NCI-H82 treated with DMSO at 0.1 percent for 48 hours (cell line): Measurements from ENCODE around the gene PIP4K2C.

ENCODE experiments used
- DNase-seq: peaks from one replicate; lab custom pipeline; 2025; ENCODE audit not compliant: unreplicated experiment; lab: John Stamatoyannopoulos, UW

Gene PIP4K2C

DNA sequence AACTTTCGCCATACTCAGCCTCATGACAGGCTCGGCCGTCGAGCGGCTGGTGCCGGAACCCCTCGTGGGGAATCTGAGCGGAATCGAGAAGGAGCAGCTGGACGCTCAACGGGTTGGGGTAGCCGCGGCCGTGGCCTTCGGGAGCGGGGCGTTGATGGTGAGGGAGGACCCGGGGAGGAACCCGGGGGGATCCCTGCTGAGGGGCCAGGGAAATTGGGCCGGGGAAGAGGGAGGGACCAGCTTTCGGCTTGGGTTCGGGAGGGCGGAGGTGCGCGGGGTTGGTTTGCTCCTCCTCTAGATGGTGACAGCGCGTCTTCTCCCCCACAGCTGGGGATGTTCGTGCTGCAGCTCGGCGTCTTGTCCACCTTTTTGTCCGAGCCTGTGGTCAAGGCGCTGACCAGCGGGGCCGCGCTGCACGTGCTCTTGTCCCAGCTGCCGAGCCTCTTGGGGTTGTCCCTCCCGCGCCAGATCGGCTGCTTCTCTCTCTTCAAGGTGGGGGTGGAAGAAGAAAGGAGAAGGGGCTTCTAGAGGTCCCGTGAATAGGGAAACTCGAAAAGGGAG lies 30.0 kb downstream of the PIP4K2C start:
- DNase-seq: no peak

DNA sequence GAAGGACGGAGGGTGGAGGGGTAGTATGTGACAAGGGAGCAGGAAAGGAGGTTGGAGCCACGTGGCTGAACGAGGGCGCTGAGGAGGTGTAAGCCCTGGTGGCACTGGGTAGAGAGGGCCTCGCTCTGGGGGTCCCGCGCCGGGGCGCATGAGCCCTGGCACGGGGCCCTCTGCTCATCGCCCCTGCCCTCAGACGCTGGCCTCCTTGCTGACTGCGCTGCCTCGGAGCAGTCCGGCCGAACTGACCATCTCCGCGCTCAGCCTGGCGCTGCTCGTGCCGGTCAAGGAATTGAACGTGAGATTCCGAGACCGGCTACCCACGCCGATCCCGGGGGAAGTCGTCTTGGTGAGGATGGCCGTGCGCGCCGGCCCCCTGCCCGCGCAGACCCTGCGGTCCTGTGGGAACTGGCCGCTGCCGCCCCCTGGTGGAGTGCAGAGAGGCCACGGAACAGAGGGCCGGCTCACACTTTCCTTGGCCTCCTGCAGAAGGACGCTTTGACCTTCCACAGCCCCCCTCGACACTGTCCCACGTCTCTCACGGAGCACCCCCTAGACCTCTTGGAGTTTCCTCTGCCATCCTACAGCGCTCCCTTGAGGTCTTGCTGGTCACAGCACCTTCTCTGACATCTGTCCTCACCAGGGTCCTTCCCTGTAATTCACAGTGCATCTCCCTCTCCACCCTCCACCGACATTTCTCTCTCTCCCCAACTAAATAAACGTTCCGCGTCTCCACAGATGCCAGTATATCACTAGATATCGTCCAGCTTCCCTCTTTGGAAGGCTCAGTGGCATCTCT lies 30.7 kb downstream of the PIP4K2C start:
- no peak for DNase-seq

DNA sequence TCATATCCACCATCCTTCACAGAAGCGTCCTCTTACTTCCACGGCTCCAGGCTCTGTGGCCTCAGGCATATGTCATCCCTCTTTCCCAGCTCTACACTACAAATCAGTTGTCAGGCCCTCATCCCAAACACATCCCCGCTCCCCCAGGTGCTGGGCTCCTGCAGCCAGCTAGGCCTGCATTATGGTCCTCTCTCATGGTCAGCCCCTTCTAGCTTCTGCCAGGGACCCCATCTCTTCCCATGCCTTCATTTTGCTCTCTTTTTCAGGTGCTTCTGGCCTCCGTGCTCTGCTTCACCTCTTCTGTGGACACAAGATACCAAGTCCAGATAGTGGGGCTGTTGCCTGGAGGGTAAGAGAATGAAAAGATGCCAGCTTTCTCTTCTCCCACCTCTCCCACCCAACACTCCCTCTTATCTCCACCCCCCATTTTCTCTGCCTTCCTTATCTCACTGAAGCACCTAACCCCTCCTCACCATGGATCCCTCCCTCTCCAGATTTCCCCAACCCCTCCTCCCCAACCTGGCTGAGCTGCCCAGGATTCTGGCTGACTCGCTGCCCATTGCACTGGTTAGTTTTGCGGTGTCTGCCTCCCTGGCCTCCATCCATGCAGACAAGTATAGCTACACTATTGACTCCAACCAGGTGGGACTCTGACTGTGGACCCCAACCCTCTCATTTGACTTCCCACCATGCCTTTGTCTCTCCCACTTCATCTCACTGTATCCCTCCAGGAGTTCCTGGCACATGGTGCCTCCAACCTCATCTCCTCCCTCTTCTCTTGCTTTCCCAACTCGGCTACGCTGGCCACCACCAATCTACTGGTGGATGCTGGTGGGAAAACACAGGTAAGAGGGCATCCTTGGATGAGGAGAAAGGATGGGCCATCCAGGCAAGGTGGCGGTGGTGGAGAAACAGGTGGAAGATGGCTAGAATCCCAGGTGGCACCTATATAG lies 31.6 kb downstream of the PIP4K2C start:
- DNase-seq: no peak

DNA sequence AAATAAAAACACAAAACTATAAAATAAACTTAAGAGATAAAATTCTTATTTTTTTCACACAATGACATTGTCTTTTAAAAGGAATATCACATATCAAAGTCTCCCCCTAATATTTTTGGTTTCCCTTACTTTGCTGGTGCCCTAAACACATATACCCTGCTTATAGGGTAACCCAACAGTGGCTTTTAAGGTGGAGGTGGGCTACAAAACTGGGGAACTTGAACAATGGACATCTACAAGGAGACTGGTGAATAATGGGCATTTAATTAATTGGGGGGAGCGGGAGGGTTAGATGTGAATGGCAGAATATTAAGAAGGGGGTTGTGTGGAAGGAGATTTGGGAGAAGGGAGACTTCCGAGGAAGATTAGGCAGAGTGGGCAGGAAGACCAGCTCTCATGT lies 32.4 kb downstream of the PIP4K2C start:
- DNase-seq: no peak

DNA sequence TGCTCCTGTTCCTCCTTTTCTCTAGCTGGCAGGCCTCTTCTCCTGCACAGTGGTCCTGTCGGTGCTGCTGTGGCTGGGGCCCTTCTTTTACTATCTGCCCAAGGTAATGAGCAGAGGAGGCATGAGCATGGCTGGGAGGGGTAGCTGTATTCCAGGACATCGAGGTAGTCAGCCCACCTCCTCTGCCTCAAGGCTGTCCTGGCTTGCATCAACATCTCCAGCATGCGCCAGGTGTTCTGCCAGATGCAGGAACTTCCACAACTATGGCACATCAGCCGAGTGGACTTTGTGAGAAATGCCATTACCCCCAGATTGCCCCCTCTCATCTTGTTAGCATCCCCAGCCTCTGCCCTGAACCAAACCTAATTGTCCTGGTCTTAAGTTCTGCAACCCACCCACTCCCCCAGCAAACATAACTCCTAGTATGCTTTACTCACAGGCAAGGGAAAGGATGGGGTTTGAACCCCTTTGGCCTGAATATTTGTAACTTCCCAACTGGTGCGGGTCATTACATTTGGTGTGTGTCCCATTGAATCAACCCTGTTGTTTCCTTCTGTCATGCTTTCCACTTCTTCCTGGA lies 32.9 kb downstream of the PIP4K2C start:
- no peak for DNase-seq

DNA sequence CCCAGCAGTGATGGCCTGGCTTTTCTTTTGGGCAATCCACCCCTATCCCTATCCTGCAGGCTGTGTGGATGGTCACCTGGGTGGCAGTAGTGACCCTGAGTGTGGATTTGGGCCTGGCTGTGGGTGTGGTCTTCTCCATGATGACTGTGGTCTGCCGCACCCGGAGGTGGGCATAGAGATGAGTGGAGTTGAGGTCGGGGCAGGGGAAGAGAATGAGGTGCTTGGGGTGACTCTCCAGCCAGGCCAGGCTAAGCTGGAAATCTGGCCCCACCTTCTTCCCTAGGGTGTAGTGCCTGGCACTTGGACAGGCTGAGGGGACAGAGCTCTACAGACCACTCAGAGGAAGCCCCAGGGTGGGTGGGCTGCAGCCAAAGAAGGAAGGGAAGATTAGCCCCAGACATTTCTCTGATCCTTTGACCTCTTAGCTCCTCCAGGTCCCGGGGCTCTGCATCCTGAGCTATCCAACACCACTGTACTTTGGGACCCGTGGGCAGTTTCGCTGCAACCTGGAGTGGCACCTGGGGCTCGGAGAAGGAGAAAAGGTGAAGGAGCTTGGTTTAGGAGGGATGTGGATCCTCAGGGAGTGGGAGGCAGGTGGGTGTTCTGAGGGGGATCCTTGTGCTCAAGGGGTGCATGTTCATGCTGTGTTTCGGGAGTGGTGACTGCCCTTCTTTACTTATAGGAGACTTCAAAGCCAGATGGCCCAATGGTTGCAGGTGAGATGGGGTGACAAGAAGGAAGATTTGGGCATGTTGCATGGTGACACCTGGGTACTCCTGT lies 33.6 kb downstream of the PIP4K2C start:
- no peak for DNase-seq

DNA sequence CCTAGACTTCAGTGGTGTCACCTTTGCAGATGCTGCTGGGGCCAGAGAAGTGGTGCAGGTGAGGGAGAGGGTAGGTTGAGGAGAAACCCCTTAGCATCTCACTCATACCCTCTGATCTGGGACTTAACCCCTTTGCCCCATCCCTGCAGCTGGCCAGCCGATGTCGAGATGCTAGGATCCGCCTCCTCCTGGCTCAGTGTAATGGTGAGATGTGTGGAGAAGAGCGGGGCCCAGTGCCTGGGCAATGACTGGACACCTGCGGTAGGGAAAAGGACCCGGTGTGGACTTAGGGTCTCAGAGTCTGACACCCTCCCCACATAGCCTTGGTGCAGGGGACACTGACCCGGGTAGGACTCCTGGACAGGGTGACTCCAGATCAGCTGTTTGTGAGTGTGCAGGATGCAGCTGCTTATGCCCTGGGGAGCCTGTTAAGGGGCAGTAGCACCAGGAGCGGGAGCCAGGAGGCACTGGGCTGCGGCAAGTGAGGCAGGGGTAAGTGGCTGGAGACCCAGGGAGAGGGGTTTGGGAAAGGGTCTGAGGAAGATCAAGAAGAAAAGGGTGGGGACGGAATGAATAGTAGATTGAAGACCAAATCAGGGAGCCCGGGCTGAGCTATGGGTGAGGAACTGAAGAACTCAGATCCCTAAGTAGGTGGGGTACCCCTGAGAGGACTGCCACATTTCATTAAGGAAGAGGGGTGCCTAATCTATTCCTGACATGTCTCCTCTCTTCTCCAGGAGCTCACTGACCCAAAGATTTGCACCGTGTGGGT lies 34.5 kb downstream of the PIP4K2C start:
- DNase-seq: no peak

DNA sequence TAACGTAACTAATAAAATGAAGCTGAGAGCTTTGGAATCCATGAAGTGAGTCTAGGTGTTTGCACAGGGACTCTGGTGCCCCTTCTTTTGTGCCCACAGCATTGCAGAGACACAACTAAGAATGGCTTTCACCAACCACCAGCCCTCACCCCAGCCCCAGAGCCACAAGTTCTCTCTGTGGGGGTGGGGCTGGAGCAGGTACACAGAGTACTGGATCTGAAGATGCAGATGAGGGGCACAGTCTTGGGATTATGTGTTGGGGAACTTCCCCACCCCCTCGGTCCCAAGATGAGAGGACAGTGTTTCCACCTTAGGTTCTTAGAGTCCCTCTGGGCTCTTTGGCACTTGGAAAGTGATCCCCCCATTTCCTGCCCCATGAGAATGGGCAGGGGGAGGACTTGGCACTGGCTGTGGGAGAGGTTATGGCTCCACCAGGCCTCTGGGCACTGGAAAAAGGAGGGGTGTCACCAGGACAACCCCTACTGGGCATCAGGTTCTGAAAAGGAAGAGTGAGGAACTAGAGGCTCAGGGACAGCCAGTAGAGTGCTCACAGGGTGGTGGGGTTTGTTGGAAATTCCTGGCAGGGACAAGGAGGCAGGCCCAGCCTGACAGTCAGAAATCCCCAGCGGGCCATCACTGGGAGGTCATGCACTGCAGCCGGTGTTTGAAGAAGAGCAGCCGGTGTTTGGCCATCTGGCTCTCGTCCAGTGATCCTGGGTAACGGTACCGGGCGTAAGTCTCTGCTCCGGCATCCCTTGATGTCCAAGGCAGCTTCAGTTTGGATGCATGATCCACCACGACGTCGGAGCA lies 35.3 kb downstream of the PIP4K2C start:
- no peak for DNase-seq

DNA sequence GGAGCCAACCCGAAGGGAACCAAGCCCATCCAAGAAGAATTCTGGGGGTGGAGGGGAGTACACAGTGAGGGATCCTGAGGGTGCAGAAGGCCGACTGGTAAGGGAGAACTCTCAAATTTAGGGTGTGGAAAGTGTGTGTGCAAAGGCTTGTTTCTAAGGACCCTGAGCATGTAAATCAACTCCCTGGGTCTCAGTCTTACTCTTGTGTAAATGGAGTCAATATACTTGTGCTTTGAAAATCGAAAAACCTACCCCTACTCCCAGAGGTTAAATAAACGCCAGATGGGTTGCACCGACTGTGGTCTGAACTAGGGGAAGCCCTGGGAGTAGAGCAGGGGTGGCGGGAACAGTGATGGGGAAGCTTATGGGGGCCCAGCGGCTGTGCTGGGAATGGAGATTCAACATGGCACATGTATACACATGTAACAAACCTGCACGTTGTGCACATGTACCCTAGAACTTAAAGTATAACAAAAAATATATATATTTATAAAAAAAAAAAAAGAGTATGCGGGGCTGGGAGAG lies 36.0 kb downstream of the PIP4K2C start:
- no peak for DNase-seq

DNA sequence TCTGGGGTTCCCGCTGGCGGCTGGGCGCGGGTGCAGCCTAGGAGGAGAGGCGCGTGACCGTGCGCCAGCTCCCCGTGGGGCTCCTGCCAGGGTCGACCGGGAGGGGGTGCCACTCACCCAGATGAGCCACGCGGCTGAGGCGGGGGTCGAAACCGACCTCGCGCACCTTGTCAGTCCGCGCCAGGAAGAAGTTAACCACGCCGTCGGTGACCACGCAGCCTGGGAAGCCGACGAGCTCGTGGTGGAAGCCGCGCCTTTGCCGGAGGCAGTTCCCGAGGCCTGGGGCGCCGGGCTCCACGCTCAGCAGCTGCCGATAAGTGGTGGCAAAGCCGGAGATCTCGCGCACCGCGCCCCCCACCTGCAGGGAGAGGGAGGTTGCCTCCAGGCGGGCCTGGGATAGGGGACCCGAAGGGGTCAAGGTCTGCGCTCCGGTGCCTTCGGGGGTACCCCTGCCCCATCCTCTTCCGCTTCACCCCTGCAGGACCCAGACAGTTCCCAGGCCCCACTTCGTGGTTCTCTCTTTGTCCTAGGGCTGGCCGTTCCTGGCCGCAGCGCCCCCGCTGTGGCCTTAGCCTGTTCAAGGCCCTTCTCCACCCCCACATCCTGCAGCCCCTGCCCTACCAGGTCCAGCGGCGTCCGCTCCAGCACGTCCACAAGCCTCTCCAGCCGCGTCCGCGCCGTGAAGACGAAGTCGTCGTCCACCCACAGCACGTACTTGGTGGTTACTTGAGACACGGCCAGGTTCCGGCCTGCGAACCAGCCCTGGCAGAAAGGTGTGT lies 36.7 kb downstream of the PIP4K2C start:
- DNase-seq: no peak

DNA sequence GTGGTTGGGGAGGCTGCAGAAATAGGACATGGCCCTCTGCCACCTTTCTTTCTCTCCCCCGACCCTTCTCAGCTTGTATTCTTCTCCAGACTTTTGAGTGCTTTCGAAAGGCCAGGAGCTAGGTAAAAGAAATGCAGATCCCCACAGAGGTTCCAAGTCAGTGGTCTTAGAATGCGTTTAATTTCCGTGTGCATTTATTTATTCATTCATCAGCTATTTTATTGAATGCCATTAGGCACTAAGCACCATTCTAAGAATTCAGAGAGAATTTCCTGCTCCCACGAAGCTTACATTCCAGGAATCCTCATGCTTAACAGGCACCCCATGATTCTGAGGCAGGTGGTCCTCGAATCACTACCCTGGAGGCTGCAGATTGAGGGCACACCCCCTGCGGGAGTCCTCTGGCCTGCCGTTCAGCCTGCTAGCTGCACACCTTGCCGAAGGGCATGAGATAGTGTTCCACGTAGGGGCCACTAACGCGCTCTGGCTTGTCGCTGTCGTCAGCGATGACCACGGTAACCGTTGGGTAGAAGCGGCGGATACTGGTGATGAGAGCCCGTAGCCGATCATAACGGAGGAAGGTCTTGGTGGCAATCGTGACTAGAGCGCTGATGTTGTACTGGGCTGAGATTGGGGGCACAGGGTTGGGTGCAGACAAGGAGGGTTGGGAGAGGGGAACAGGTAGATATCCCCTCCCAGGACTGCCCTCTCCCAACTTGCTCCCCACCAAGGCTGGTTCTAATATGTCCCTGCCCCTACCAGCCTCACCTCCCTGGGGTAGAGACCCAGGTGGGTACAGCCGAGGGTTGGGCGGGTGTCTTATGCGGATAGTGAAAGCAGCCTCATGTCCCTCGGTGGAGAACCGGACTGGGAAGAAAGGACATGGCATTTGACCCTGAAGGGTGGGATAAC lies 37.5 kb downstream of the PIP4K2C start:
- DNase-seq: no peak

DNA sequence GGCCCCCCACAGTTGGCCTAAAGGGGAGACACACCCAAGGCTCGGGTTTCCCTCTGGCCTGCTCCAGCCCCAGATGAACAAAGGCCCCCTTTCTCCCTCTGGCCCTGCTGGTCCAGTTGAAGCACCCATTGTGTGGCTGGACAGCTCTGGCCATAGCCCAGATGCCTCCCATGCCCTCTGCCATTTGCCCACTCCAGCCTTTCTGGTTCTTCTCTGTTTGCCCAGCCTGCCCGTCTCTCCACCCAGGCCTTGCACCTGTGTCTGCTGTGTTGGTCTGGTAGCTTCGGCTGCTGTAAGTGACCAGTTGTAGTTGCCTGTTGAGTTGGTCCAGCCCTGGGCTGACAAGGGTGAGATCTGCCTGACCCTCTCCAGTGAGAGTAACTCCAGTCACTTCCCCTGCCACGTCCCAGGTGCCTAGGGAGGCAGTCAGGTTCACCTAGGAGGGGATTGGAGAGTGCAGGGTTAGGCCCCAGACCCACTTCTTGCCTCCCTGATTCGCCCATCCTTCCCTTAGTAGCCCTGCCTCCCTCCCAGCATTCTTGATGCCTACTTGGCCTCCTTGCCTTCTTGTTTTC lies 39.0 kb downstream of the PIP4K2C start:
- DNase-seq: no peak

DNA sequence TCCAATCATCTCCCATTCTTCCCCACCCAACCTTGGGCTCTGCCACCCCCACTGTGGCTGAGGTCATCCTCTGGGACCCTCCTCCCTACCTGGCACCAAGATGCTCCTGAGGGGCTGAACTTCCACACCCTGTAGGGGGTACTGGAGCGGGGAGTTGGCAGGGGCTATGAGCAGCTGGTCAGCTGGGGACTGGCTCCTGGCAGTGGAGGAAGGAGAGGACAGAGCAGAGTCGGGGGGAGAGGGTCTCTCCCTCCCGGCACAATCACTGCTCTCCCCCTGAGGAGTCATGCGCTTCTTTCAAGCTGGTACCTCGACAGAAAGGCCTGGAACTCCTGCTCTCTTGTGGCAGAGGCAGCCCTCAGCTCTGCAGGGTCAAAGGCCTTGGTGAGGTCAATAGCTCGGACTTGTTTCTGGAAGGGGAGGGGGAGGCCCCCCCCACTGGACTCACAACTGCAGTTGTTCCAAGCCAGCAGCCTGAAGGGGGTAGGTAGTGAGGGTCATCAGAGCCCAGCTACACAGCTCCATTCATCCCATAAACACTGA lies 40.0 kb downstream of the PIP4K2C start:
- no peak for DNase-seq

DNA sequence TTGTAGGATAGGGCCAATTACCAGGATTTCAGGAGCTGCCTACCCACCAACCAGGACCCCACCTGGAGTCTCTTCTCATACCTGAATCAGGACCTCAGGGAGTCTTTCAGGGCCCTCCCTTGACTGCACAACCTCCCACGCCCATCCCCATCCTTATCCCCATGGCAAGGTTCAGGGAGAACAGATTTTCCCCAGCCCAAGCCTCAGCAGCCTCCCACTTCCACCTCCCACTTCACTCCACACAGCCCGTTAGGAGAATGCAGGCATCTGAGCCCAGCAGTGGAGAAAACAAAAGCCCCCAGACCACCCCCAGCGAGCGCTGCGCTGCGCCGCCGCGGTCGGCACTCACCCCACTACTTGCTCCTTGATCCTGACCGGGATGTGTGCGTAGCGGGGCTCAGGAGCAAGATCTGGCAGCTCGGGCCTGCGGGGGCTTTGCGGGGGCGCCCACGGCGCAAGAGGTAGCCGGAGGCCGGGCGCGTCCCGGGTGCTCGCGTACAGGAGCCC lies 40.6 kb downstream of the PIP4K2C start:
- no peak for DNase-seq

DNA sequence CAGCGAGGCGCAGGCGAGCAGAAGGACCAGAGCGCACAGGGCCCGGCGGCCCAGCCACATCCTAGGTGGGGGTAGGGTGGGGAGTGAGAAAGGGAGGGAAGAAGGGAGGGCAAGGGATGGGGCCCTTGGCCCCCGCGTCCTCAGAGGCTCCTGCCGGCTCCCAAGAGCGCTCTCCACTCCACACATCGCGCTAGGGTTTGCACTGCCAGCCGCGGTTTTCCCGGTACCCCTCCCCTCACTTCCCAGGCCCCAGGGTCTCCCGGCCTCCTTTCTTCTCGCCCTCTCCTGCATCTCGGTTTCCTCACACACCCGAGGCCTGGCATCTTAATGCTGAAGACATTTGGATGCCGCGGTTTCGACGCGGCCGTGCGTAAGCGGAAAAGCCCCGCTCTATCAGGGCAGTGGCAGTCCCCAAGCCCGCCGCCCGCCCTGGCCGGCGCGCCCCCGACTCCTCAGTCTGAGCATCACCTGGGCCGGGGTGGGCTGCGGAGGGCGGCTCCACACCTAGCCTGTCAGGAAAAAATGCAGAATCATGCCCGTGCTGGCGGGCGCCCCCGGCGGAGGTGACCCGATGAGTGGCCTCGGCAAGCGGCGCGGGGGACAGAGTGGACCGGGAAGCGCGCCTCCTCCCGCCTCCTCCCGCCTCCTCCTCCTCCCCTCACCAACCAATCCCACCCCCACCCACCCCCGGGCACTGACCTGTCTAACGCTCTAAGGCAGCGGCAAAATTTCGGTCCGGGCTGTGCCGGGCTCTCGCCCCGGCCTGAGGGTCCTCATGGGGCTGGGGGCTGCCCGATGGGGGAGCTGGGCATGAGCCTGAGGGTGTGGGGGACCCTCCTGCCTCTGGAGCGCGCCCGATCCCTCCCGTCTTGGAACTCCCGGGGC lies 41.3 kb downstream of the PIP4K2C start:
- DNase-seq: no peak
